ENCODE results near the gene AGRN. TPM values are rescaled to one million over a fixed set of nuclear protein-coding genes. Genes with fewer than 3 reads are reported as not detected.

Gene AGRN
- total RNA-seq, 1 experiment from 2014 or later, result 286 TPM

GRCh38 chr1:1091344-1092148 is 71.6 kb downstream of the AGRN start:
- CTCF ChIA-PET, result no interaction called here
- H3K4me3 Mint-ChIP-seq (ENCODE audit: unreplicated experiment), result no peak overlapping the region
- H3K27ac Mint-ChIP-seq (ENCODE audit: low read depth, unreplicated experiment), result no peak overlapping the region
- H3K9me3 Mint-ChIP-seq (ENCODE audit: unreplicated experiment), result no peaks in the 10 kb centered on the region
- no peak for TF ChIP-seq CTCF (IDR thresholded peaks at IDR 0.05; ENCODE audit: unreplicated experiment)
- no TSS peak for BruUV-seq (replicated peaks)
- POLR2A ChIA-PET, result no interaction called here
- H3K27me3 Mint-ChIP-seq (ENCODE audit: insufficient read depth, unreplicated experiment), result no peaks in the 10 kb centered on the region
- peaks cover 14% of the 10 kb centered on the region for H3K36me3 Mint-ChIP-seq (ENCODE audit: insufficient read depth, unreplicated experiment)
- no peak for DNase-seq (ENCODE audit: unreplicated experiment)
- no peaks in the 10 kb centered on the region for H3K4me1 Mint-ChIP-seq (ENCODE audit: insufficient read depth, unreplicated experiment)
- intact Hi-C loops (cut with micrococcal nuclease), result no loop called here

- Mint-ChIP-seq H3K9me3 (ENCODE audit: unreplicated experiment) (no peaks in the 10 kb centered on the region), H3K4me3 (ENCODE audit: unreplicated experiment) (no peak overlapping the region), H3K4me1 (ENCODE audit: insufficient read depth, unreplicated experiment) (no peaks in the 10 kb centered on the region), H3K27me3 (ENCODE audit: insufficient read depth, unreplicated experiment) (no peaks in the 10 kb centered on the region), H3K36me3 (ENCODE audit: insufficient read depth, unreplicated experiment) (peaks cover 14% of the 10 kb centered on the region), H3K27ac (ENCODE audit: low read depth, unreplicated experiment) (no peak overlapping the region)
- CTCF ChIA-PET, result interaction anchor here (0.6 to 0.7 kb wide), 2 partner anchors 28 to 41 kb away, joined by 3 to 4 read pairs; no protein-coding TSS in a partner anchor
- BruUV-seq (replicated peaks), result no TSS peak
- POLR2A ChIA-PET, result interaction anchor here (0.6 kb wide), 1 partner anchor 122 kb away, joined by 3 read pairs; no protein-coding TSS in a partner anchor
- intact Hi-C loops (cut with micrococcal nuclease), result no loop called here
- TF ChIP-seq CTCF (IDR thresholded peaks at IDR 0.05; ENCODE audit: unreplicated experiment), result no peak
- no peak for DNase-seq (ENCODE audit: unreplicated experiment)
Measured at GRCh38 chr1:1092149-1092855, 72.4 kb downstream of the AGRN start.

- no peak overlapping the region for H3K27ac Mint-ChIP-seq (ENCODE audit: low read depth, unreplicated experiment)
- H3K27me3 Mint-ChIP-seq (ENCODE audit: insufficient read depth, unreplicated experiment), result no peaks in the 10 kb centered on the region
- DNase-seq (ENCODE audit: unreplicated experiment), result no peak
- peaks cover 14% of the 10 kb centered on the region for H3K36me3 Mint-ChIP-seq (ENCODE audit: insufficient read depth, unreplicated experiment)
- intact Hi-C loops (cut with micrococcal nuclease), result no loop called here
- ChIA-PET POLR2A (interaction anchor here (0.6 kb wide), 1 partner anchor 122 kb away, joined by 3 read pairs; no protein-coding TSS in a partner anchor), CTCF (interaction anchor here (0.7 kb wide), 1 partner anchor 29 kb away, joined by 4 read pairs; no protein-coding TSS in a partner anchor)
- no peak overlapping the region for H3K4me3 Mint-ChIP-seq (ENCODE audit: unreplicated experiment)
- BruUV-seq (replicated peaks), result no TSS peak
- no peak for TF ChIP-seq CTCF (IDR thresholded peaks at IDR 0.05; ENCODE audit: unreplicated experiment)
- no peaks in the 10 kb centered on the region for H3K4me1 Mint-ChIP-seq (ENCODE audit: insufficient read depth, unreplicated experiment)
- H3K9me3 Mint-ChIP-seq (ENCODE audit: unreplicated experiment), result no peaks in the 10 kb centered on the region
Measured at GRCh38 chr1:1092894-1093609, 73.1 kb downstream of the AGRN start.

GRCh38 chr1:1093610-1093943 is 73.7 kb downstream of the AGRN start:
- POLR2A ChIA-PET, result no interaction called here
- H3K4me1 Mint-ChIP-seq (ENCODE audit: insufficient read depth, unreplicated experiment), result no peaks in the 10 kb centered on the region
- intact Hi-C loops (cut with micrococcal nuclease), result no loop called here
- no peaks in the 10 kb centered on the region for H3K9me3 Mint-ChIP-seq (ENCODE audit: unreplicated experiment)
- DNase-seq (ENCODE audit: unreplicated experiment), result no peak
- no peak overlapping the region for H3K4me3 Mint-ChIP-seq (ENCODE audit: unreplicated experiment)
- no peak for TF ChIP-seq CTCF (IDR thresholded peaks at IDR 0.05; ENCODE audit: unreplicated experiment)
- CTCF ChIA-PET, result no interaction called here
- H3K27me3 Mint-ChIP-seq (ENCODE audit: insufficient read depth, unreplicated experiment), result no peaks in the 10 kb centered on the region
- peaks cover 14% of the 10 kb centered on the region for H3K36me3 Mint-ChIP-seq (ENCODE audit: insufficient read depth, unreplicated experiment)
- no peak overlapping the region for H3K27ac Mint-ChIP-seq (ENCODE audit: low read depth, unreplicated experiment)
- no TSS peak for BruUV-seq (replicated peaks)
